HCT116 (cell line): Measurements from ENCODE around the gene RARB.

ENCODE experiments used
- ATF3 ChIP-seq: IDR thresholded peaks from 2 replicates; pipeline ENCODE4 v1.6.1; 2012
- CTCF ChIP-seq, 3 experiments: fragments of 200-600 bp in 1 of 3; sonication (generic) in 1 of 3; IDR thresholded peaks in 2 of 3; conservative IDR thresholded peaks in 1 of 3; 2 replicates each; pipeline ENCODE4 v1.5.1; 2012 to 2017; ENCODE audit warnings: low read depth in 2 of 3, low read length in 2 of 3, antibody characterized with exemption in 1 of 3, borderline replicate concordance in 1 of 3, control low read depth in 1 of 3, mild to moderate bottlenecking in 1 of 3, mixed read lengths in 1 of 3, mixed run types in 1 of 3, moderate library complexity in 1 of 3; ENCODE audit not compliant: insufficient read depth in 1 of 3
- FOSL1 ChIP-seq: IDR thresholded peaks from 2 replicates; pipeline ENCODE4 v1.6.1; 2012; ENCODE audit warnings: low read depth
- MAX ChIP-seq: IDR thresholded peaks from 2 replicates; pipeline ENCODE4 v1.6.1; 2012
- POLR2A ChIP-seq: IDR thresholded peaks from 2 replicates; pipeline ENCODE4 v1.7.0; 2011; ENCODE audit warnings: borderline replicate concordance; ENCODE audit not compliant: insufficient read depth, insufficient read length; ENCODE audit errors: extremely low read depth
- RAD21 ChIP-seq: IDR thresholded peaks from 2 replicates; pipeline ENCODE4 v1.6.1; 2012; ENCODE audit warnings: low read depth, mild to moderate bottlenecking
- REST ChIP-seq: IDR thresholded peaks from 2 replicates; pipeline ENCODE4 v1.6.1; 2012; ENCODE audit warnings: low read depth
- YY1 ChIP-seq: IDR thresholded peaks from 2 replicates; pipeline ENCODE4 v1.6.1; 2011; ENCODE audit warnings: low read length, low read depth, moderate library complexity, mild to moderate bottlenecking; ENCODE audit not compliant: insufficient replicate concordance; ENCODE audit errors: extremely low read depth
- ZBTB33 ChIP-seq: IDR thresholded peaks from 2 replicates; pipeline ENCODE4 v1.6.1; 2011; ENCODE audit warnings: mild to moderate bottlenecking, low read length, moderate library complexity; ENCODE audit not compliant: insufficient replicate concordance; ENCODE audit errors: extremely low read depth
- ZFX ChIP-seq: fragments of 450-650 bp; IDR thresholded peaks from 2 replicates; pipeline ENCODE4 v1.6.1; 2017

- TF ChIP-seq POLR2A (no peak), MAX (no peak), CTCF (IDR thresholded peaks at IDR 0.05 in 2 of 3, conservative IDR thresholded peaks at IDR 0.05 in 1 of 3; ENCODE audit: borderline replicate concordance in 1 of 3, insufficient read depth in 1 of 3, low read depth in 2 of 3, low read length in 2 of 3) (no peak), YY1 (no peak), RAD21 (no peak), REST (no peak), ATF3 (no peak), ZFX (no peak), ZBTB33 (no peak), FOSL1 (no peak)
Observed at GRCh38 chr3:25419251-25419650, 8.8 kb upstream of the RARB start.
